Kidney epithelial cell (primary cell): ENCODE measurements around the gene YEATS2. TPM values are rescaled to one million over a fixed set of nuclear protein-coding genes. Genes with fewer than 3 reads are reported as not detected.
"Not testable (repeated sequence)": the region's sequence is repeated elsewhere in the genome, so short reads cannot be mapped to it uniquely, and the experiment has no call there.

Experiments
- DNase-seq: peaks from one replicate; pipeline ENCODE4 v3.0.0-alpha.2; 2010; ENCODE audit warnings: low read depth
- H3K27me3 ChIP-seq: 2 replicates; pipeline ENCODE4 v1.6.0; 2011; ENCODE audit warnings: low read length; ENCODE audit not compliant: control insufficient read depth, insufficient read depth
- H3K36me3 ChIP-seq: 2 replicates; pipeline ENCODE4 v1.5.1; 2011; ENCODE audit warnings: low read length; ENCODE audit not compliant: control insufficient read depth, insufficient read depth
- H3K4me3 ChIP-seq: 2 replicates; pipeline ENCODE4 v1.5.1; 2011; ENCODE audit warnings: low read depth, mild to moderate bottlenecking, control low read depth, low read length
- CTCF ChIP-seq: IDR thresholded peaks from 2 replicates; pipeline ENCODE4 v1.5.1; 2011; ENCODE audit warnings: mild to moderate bottlenecking, moderate library complexity, low read length, control low read depth, inconsistent platforms; ENCODE audit not compliant: insufficient read depth, poor library complexity, severe bottlenecking
- total RNA-seq: library from RNA; depleted of rRNA; stranded (reverse); fragments of >200 nt; gene quantifications from 2 replicates; pipeline ENCODE4 v1.2.3, GENCODE V29; 2015

The YEATS2 gene
- total RNA-seq, 1 donor from 2014 or later: 30.2 TPM

GRCh38 chr3:183734750-183735494 lies 37.3 kb downstream of the YEATS2 start:
- DNase-seq: no peak
- peaks cover 2% of the 10 kb centered on the region for H3K36me3 ChIP-seq
- H3K4me3 ChIP-seq: no peak overlapping the region
- no peak for TF ChIP-seq CTCF
- H3K27me3 ChIP-seq: no peaks in the 10 kb centered on the region

GRCh38 chr3:183737116-183737515 lies 39.5 kb downstream of the YEATS2 start:
- H3K27me3 ChIP-seq: no peaks in the 10 kb centered on the region
- no peak for TF ChIP-seq CTCF
- H3K36me3 ChIP-seq: peaks cover 2% of the 10 kb centered on the region
- no peak for DNase-seq
- H3K4me3 ChIP-seq: no peak overlapping the region

GRCh38 chr3:183740154-183740553 lies 42.6 kb downstream of the YEATS2 start:
- not testable (repeated sequence) for H3K4me3 ChIP-seq, H3K36me3 ChIP-seq, DNase-seq, H3K27me3 ChIP-seq

GRCh38 chr3:183743231-183743630 lies 45.6 kb downstream of the YEATS2 start:
- H3K4me3 ChIP-seq: no peak overlapping the region
- peaks cover 1% of the 10 kb centered on the region for H3K36me3 ChIP-seq
- H3K27me3 ChIP-seq: no peaks in the 10 kb centered on the region
- no peak for TF ChIP-seq CTCF
- DNase-seq: no peak

GRCh38 chr3:183745300-183746098 lies 47.9 kb downstream of the YEATS2 start:
- H3K4me3 ChIP-seq: no peak overlapping the region
- H3K36me3 ChIP-seq: peaks cover 1% of the 10 kb centered on the region
- TF ChIP-seq CTCF: no peak
- DNase-seq: no peak
- H3K27me3 ChIP-seq: no peaks in the 10 kb centered on the region

GRCh38 chr3:183754052-183754451 lies 56.5 kb downstream of the YEATS2 start:
- H3K4me3 ChIP-seq: no peak overlapping the region
- H3K27me3 ChIP-seq: no peaks in the 10 kb centered on the region
- DNase-seq: no peak
- TF ChIP-seq CTCF: no peak
- no peaks in the 10 kb centered on the region for H3K36me3 ChIP-seq
